Skeletal muscle tissue (tissue), 4 donors: ENCODE results near the gene TNFRSF6B. TPM values are rescaled to one million over a fixed set of nuclear protein-coding genes. Genes with fewer than 3 reads are reported as not detected.

Experiments
- H3K27ac ChIP-seq: one replicate; pipeline ENCODE4 v1.7.0; 2013; ENCODE audit warnings: mild to moderate bottlenecking, low read depth, low read length, inconsistent platforms
- H3K27me3 ChIP-seq, 3 donors: one replicate each; pipeline ENCODE4 v1.7.0; 2013; ENCODE audit warnings: low read length in 3 of 3; ENCODE audit not compliant: control insufficient read depth in 3 of 3, insufficient read depth in 3 of 3
- H3K36me3 ChIP-seq, 3 donors: one replicate each; pipeline ENCODE4 v1.7.0; 2013; ENCODE audit warnings: low read length in 3 of 3; ENCODE audit not compliant: control insufficient read depth in 3 of 3, insufficient read depth in 3 of 3
- H3K4me1 ChIP-seq, 3 donors: one replicate each; pipeline ENCODE4 v1.7.0; 2013; ENCODE audit warnings: low read length in 3 of 3, mild to moderate bottlenecking in 3 of 3; ENCODE audit not compliant: control insufficient read depth in 3 of 3, insufficient read depth in 3 of 3
- H3K4me3 ChIP-seq, 3 donors: one replicate each; pipeline ENCODE4 v1.7.0; 2013; ENCODE audit warnings: low read length in 3 of 3
- H3K9ac ChIP-seq, 3 donors: one replicate each; pipeline ENCODE4 v1.7.0; 2013; ENCODE audit warnings: low read length in 3 of 3, mild to moderate bottlenecking in 3 of 3, moderate library complexity in 2 of 3, low read depth in 1 of 3
- H3K9me3 ChIP-seq, 3 donors: one replicate each; pipeline ENCODE4 v1.7.0; 2013; ENCODE audit warnings: low read length in 3 of 3; ENCODE audit not compliant: control insufficient read depth in 3 of 3
- total RNA-seq: library from RNA; depleted of rRNA; stranded (reverse); fragments of >200 nt; gene quantifications from one replicate; pipeline ENCODE4 v1.2.3, GENCODE V29; 2014
- donor health status: Osteomylitis.

The TNFRSF6B gene
- total RNA-seq, 1 donor from 2014 or later = not detected

DNA sequence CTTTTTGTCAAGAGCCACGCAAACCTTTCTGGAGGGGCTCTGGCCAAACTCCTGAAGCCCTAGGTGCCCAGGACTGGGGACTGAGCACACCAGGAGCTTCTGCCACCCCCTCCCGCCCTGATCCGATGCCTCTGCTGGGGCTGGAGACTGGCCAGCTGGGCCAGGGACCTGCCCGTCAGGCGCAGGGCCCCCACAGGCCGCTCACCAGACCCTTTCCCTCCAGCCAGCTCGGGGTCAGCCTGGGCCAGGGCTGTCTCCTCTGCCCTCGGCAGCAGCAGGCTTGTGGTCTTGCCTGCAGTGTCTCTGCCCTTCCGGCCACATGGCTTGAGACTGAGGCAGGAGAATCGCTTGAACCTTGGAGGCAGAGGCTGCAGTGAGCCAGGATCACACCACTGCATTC lies 23.8 kb upstream of the TNFRSF6B start:
- Histone ChIP-seq H3K27ac (no peak overlapping the region), H3K36me3 (peaks cover 24 to 43% (median 29%) of the 10 kb centered on the region in 3 donors), H3K4me1 (no peaks in the 10 kb centered on the region), H3K9ac (no peak overlapping the region), H3K4me3 (no peak overlapping the region), H3K9me3 (no peaks in the 10 kb centered on the region), H3K27me3 (no peaks in the 10 kb centered on the region)

DNA sequence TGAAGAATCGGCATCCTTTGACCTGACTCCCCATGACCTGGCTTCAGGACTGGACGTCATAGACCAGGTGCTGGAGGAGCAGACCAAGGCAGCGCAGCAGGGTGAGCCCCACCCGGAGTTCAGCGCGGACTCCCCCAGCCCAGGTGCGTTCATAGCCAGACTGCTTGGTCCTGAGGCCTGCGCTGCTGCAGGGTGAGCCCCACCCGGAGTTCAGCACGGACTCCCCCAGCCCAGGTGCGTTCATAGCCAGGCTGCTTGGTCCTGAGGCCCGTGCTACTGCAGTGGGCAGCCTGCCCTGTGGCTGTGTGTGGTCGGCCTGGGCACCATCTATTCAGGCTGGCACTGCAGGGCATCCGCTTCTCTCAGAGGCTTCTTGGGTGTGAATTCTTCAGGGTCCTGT lies 22.5 kb upstream of the TNFRSF6B start:
- no peaks in the 10 kb centered on the region for H3K4me1 ChIP-seq
- H3K9me3 ChIP-seq = no peaks in the 10 kb centered on the region
- H3K36me3 ChIP-seq = peaks cover 27 to 45% (median 31%) of the 10 kb centered on the region in 3 donors
- no peaks in the 10 kb centered on the region for H3K27me3 ChIP-seq
- no peak overlapping the region for H3K27ac ChIP-seq
- no peak overlapping the region for H3K9ac ChIP-seq
- H3K4me3 ChIP-seq = no peak overlapping the region

DNA sequence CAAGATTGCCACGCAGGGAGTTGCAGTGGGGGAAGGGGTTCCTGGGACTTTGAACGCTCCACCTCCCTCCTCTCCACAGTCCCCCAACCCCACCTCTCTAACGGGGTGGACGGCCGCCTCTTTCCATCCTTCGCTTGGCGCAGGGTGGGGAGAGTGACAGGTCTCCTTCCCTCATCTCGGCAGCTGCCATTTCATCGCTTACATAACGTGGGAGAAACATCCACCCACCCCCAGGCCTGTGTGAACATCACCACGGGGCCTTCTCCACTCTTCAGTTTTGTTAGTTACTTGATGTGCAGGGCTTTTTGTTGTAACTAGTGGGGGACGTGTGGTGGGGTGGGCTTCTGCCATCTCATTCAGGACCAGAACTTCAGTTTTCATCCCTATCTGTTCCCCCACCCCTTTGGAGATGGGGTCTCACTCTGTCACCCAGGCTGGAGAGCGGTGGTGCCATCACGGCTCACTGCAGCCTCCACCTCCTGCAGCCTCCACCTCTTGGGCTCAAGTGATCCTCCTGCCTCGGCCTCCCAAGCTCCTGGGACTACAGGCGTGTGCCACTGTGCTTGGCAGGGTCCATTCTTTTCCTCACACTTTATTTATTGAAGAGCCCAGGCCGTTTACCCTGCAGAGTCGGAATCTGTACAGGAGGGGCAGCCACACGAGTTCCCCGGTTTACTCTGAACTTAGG lies 20.6 kb upstream of the TNFRSF6B start:
- no peaks in the 10 kb centered on the region for H3K9me3 ChIP-seq
- no peaks in the 10 kb centered on the region for H3K27me3 ChIP-seq
- no peak overlapping the region for H3K4me3 ChIP-seq
- H3K9ac ChIP-seq = no peak overlapping the region
- peaks cover 33 to 50% (median 37%) of the 10 kb centered on the region in 3 donors for H3K36me3 ChIP-seq
- no peak overlapping the region for H3K27ac ChIP-seq
- no peaks in the 10 kb centered on the region for H3K4me1 ChIP-seq

DNA sequence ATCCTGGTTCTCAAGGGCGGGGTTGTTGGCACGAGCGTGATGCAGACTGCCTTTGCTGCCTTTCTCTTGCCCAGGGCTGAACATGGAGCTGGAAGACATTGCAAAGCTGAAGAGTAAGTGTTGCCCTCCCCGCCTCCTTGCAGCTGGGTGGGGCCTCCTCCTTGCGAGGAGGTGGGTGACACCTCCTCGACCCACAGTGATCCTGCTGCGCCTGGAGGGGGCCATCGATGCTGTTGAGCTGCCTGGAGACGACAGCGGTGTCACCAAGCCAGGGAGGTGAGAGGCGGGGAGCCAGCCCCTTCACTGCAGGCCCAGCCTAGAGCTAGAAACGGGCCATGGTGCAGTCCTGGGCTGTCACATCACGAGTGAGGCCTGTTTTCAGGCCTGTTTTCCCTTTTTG lies 18.4 kb upstream of the TNFRSF6B start:
- Histone ChIP-seq H3K4me3 (no peak overlapping the region), H3K4me1 (peaks cover 11 to 16% (median 13%) of the 10 kb centered on the region in 3 donors)

DNA sequence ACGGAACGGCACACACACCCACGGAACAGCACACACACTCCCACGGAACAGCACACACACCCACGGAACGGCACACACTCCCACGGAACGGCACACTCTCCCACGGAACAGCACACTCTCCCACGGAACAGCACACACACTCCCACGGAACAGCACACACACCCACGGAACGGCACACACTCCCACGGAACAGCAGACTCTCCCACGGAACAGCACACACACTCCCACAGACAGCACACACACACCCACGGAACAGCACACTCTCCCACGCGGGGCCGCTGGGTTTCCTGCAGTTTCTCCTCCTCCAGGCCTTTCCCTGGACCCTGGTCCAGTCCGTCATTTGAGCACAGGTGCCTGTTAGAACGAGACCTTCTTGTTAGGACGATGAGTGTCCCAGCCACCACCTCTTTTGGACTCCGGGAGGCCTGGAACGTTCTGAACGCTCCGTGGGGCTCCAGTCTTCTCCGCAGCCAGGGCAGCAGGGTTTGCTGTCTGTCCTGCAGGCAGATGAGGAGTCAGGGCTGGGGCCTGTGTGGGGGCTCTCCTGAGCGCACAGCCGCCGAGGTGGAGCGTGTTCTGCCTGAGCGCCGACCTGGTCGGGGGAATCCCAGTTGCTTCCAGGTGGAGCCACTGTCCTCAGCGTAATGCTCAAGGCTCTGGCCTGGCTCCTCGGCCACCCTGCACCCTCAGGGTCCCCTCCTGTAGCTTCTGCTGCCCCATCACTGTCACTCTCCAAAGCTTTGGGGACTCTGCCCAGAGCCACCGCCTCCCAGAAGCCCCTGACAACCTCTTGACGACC lies 17.6 kb upstream of the TNFRSF6B start:
- no peak overlapping the region for H3K27ac ChIP-seq
- H3K9me3 ChIP-seq = no peaks in the 10 kb centered on the region
- no peaks in the 10 kb centered on the region for H3K27me3 ChIP-seq
- H3K9ac ChIP-seq = no peak overlapping the region
- peaks cover 26 to 42% (median 34%) of the 10 kb centered on the region in 3 donors for H3K36me3 ChIP-seq
- no peak overlapping the region for H3K4me3 ChIP-seq
- peaks cover 14 to 19% (median 16%) of the 10 kb centered on the region in 3 donors for H3K4me1 ChIP-seq

More for the DNA sequence above, 18.4 kb upstream of the TNFRSF6B start:
- H3K27me3 ChIP-seq = no peaks in the 10 kb centered on the region
- H3K9ac ChIP-seq = no peak overlapping the region
- no peaks in the 10 kb centered on the region for H3K9me3 ChIP-seq
- peaks cover 29 to 45% (median 37%) of the 10 kb centered on the region in 3 donors for H3K36me3 ChIP-seq
- no peak overlapping the region for H3K27ac ChIP-seq

DNA sequence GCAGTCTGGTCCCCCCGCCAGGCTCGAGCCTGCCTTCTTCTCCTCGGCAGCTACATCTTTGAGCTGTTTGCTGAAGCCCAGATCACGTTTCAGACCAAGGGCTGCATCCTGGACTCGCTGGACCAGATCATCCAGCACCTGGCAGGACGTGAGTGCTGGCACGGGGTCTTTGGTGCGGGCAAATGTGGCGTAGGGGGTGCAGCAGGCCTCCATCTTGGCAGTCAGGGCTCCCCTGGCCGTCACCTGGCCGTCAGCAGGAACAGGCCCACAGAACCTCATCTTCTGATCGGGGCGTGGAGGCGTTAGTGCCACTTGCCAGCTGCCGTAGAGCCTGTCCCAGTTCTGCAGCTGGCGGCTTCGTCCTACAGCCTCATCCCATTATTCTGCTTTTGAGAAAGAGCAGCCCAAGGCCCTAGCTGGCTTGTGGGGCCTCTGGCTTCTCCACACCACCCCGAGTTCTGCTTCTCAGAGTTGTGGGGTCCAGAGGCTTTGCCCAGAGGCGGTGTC lies 16.6 kb upstream of the TNFRSF6B start:
- no peaks in the 10 kb centered on the region for H3K27me3 ChIP-seq
- no peak overlapping the region for H3K27ac ChIP-seq
- no peaks in the 10 kb centered on the region for H3K9me3 ChIP-seq
- no peak overlapping the region for H3K4me3 ChIP-seq
- no peak overlapping the region for H3K9ac ChIP-seq
- H3K4me1 ChIP-seq = peaks cover 14 to 19% (median 16%) of the 10 kb centered on the region in 3 donors
- peaks cover 21 to 37% (median 29%) of the 10 kb centered on the region in 3 donors for H3K36me3 ChIP-seq

DNA sequence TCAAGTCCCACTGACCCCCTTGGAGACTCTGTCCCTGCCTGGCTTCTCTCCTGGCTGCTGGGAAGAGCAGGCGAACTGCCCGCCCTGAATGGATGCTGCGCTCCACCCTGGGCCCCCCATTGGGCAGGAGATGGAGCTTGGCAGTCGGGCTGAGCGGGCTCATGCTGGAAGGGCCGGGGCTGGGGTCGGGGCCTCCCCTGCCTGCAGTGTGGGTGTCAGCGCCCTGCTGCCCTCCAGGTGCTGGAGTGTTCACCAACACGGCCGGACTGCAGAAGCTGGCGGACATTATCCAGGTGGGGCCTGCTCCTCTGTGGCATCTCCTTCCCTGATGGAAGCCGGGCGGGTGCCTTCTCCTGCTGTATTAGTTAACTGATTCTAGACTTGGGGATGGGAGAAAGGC lies 16.0 kb upstream of the TNFRSF6B start:
- H3K9me3 ChIP-seq = no peaks in the 10 kb centered on the region
- no peak overlapping the region for H3K9ac ChIP-seq
- peaks cover 15 to 23% (median 16%) of the 10 kb centered on the region in 3 donors for H3K4me1 ChIP-seq
- no peak overlapping the region for H3K27ac ChIP-seq
- H3K36me3 ChIP-seq = peaks cover 19 to 34% (median 29%) of the 10 kb centered on the region in 3 donors
- no peaks in the 10 kb centered on the region for H3K27me3 ChIP-seq
- no peak overlapping the region for H3K4me3 ChIP-seq

DNA sequence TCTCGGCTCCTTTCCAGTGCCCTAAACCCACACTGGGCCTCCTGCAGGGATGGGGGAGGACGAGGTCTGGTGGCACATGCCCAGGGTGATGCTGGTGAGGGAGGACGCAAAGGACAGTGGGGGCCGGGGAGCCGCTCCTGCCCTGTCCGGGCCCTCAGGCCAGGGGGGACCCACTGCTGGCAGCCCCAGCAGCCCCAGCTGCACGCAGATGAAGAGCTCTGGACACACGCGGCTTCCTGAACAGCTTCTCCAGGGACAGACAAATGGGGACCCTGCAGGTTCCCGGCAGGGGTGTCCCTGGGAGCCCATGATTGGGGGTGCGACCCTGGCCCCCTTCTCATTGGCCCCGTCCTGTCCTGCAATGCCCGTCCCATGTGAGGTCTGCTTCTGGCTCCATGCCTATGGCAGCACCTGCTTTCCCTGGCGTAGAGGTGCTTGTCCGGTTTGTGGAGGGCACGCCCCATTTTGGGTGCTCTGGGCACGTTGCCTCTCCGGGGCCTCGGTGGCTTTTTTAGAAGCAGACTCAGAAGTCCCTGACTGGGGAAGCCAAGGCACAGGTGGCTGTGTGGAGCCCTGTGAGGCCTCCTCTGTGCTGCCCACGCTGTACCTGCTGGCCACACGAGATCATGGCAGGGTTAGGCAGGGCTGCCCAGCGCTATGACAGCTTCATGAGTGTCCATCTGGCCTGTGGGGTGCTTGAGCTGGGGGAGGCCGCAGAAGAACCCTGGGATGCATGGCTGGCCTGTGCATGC lies 15.4 kb upstream of the TNFRSF6B start:
- no peak overlapping the region for H3K27ac ChIP-seq
- H3K36me3 ChIP-seq = peaks cover 15 to 28% (median 26%) of the 10 kb centered on the region in 3 donors

DNA sequence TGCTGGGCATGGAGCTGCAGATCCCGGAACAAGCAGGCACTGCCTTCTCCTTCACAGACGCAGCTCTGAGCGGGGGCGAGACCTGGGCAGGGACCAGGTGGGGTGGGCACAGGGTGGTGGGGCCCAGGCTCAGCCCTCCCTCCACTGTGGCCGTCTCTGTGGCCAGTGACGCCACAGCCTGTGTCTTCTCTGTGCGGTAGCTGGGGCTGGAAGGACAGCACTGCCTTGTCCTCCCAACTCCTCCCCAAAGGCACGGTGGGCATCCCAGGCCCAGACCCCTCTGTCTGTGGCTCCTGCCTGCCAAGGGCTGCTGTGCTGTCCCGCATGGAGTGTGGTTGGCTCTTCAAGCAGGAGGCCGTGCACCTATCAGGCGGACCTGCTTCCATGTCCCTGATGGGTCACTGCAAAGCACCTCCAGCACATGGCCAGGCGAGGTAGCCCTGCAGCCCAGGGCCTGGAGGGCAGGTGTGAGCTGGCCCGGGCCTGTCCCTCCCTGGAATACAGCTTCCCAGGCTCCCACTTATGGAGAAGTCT lies 14.8 kb upstream of the TNFRSF6B start:
- Histone ChIP-seq H3K27me3 (no peaks in the 10 kb centered on the region), H3K9ac (peak overlapping the region in 1 of 3 donors; percentile 16), H3K27ac (peak overlapping the region; percentile 79), H3K4me1 (peaks cover 26 to 35% (median 27%) of the 10 kb centered on the region in 3 donors), H3K9me3 (no peaks in the 10 kb centered on the region), H3K36me3 (peaks cover 12 to 24% (median 22%) of the 10 kb centered on the region in 3 donors), H3K4me3 (no peak overlapping the region)

More for the DNA sequence above, 15.4 kb upstream of the TNFRSF6B start:
- H3K27me3 ChIP-seq = no peaks in the 10 kb centered on the region
- no peaks in the 10 kb centered on the region for H3K9me3 ChIP-seq
- no peak overlapping the region for H3K9ac ChIP-seq
- H3K4me1 ChIP-seq = peaks cover 20 to 29% (median 21%) of the 10 kb centered on the region in 3 donors
- H3K4me3 ChIP-seq = no peak overlapping the region
